TTC549 (cell line): ENCODE results near the gene SUMO4.

Experiments used
- FAIRE-seq: peaks from 2 replicates; lab custom pipeline; 2012; peaks lifted over from hg19 to GRCh38; lab: Jason Lieb, UNC

The SUMO4 gene

GRCh38 chr6:149400050-149400449 lies at the start of gene SUMO4:
TSS of gene SUMO4 (plus strand) at chr6:149400262. CDS start at chr6:149400392, 130 bp downstream.
- no peak for FAIRE-seq

DNA sequence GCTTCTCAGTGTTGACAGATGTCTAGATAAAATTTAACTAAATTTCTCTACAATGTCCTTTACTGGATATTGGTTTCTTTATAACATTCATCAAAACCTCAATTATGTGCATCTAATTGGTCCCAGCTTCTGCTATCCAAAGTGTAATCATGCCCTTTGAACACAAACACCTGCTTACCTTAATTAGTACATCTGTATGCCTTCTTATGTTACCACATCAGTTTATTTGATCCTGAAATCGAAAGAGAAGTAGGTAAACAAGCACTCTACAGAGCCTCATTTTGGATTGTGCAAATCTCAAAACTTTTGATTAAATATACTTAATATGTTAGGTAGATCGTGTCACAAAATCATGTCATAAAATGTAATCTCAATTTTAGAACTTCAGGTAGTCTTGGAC lies 46.1 kb upstream of the SUMO4 start:
- FAIRE-seq, result no peak

DNA sequence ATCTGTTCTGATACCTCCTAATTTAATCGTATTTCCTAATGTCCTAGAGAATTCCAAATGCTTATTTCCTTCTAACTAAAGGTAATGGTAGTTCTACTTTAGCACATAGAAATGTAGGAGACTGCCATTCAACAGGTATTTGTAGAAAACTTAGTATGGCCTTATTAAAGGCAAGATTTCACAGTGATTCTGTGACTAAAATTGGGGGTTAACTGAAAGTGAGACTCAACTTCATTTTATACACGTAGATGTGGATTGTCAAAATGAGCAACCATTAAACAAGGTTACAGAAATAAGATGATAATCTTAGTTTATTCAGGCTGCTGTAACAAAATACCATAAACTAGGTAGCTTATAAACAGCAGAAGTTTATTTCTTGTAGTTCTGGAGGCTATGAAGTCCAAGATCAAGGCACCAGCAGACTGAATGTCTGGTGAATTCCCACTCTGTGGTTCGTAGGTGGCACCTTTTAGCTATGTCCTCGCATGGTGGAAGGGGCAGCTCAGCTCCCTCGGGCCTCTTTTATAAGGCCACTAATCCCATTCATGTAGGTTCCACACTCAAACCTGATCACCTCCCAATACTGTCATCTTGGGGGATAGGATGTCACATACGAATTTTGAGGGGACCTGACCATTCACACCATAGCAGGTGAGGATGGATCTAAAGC lies 43.8 kb upstream of the SUMO4 start:
- FAIRE-seq, result no peak

DNA sequence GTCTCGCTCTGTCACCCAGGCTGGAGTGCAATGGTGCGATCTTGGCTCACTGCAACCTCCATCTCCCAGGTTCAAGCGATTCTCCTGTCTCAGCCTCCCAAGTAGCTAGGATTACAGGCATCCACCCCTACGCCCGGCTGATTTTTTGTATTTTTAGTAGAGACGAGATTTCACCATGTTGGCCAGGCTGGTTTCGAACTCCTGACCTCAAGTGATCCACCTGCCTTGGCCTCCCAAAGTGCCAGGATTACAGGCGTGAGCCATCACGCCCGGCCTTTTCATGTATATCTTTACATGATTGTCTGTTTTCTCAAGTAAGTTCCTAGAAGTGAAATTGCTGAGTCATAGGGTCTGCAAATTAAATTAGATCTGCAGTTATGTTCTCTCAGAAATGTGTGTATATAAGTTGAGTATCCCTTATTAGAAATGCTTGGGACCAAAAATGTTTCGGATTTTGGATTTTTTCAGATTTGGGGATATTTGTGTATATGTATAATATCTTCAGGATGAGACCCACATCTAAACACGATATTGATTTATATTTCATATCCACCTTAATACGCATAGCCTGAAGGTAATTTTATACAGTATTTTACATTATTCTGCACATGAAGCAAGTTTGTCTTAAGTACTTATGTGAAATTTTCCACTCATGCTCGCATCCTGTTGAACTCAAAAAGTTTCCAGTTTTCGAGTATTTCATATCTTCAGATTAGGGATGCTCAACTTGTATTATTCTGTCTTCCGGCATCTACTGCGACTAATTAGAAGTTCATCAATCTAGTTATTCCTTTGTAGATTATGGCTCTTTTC lies 42.1 kb upstream of the SUMO4 start:
- FAIRE-seq, result no peak

- no peak for FAIRE-seq
Observed at GRCh38 chr6:149359440-149359839, 40.6 kb upstream of the SUMO4 start.

DNA sequence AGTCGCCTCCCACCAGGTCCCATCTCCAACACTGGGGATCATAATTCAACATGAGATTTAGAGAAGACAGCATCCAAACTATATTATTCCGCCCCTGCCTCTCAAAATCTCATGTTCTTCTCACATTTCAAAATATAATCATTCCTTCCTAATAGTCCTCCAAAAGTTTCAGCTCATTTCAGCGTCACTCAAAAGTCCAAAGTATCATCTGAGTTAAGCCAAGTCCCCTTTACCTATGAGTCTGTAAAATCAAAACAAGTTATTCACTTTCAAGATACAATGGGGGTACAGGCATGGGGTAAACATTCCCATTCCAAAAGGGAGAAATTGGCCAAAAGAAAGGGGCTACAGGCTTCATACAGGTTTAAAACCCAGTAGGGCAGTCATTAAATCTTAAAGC lies 39.5 kb upstream of the SUMO4 start:
- no peak for FAIRE-seq

GRCh38 chr6:149362289-149362688 lies 37.8 kb upstream of the SUMO4 start:
- no peak for FAIRE-seq

DNA sequence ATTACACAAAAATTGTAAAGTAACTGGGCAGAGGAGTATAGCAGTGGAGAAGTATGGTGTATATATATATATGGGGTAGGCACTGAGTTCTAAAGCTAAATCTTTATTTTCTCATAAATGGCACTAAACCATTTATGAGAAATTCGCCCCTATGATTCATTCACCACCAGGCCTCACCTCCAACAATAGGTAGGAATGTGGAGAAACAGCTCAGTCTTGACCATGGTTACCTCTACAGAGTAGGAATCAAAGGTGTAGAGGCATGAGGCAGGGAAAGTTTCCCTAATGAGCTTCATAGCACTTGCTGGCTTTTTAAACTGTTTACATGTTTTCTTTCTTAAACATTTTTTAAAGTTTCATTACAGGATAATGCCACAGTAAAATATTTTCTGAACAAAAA lies 36.9 kb upstream of the SUMO4 start:
- no peak for FAIRE-seq

DNA sequence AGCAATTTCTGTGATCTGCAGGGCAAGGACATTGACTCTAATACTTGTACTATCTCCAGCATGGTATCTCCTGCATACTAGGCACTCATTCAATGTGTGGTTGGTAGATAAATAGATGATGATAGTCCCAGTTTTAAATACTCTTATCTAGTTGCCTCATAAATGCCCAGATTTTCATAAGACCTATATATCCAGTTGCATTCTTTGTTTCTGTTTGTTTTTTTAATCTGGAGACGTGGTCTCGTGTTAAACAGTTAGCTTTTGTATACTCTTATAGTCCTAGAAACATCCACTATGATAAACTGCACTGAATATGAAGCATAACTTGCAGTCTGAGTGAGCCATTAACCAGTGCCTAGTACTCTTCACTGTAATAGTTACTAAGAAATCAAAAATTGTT lies 35.5 kb upstream of the SUMO4 start:
- no peak for FAIRE-seq

- FAIRE-seq, result no peak
Observed at GRCh38 chr6:149365197-149365596, 34.9 kb upstream of the SUMO4 start.

GRCh38 chr6:149366267-149366921 lies 33.7 kb upstream of the SUMO4 start:
- no peak for FAIRE-seq

GRCh38 chr6:149368065-149368464 lies 32.0 kb upstream of the SUMO4 start:
- FAIRE-seq, result no peak

DNA sequence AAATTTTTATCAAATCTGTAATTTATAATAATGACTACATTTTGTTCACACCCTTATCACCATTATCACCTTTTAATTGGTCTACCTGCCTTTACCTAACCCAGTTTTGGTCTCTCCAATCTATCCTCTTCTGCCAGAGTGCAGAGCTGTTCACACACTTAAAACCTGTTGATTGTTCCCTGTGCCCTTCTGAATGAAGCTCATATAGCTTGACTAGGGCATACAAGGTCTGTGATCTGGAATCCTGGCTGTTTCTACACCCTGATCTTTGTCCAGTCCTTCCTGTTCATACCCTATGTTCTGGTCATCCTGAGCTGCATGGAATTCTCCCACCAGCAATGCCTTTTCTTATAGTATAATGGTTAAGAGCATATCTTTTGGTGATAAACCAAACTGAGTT lies 28.9 kb upstream of the SUMO4 start:
- no peak for FAIRE-seq

- FAIRE-seq, result no peak
Observed at GRCh38 chr6:149372062-149372461, 28.0 kb upstream of the SUMO4 start.

DNA sequence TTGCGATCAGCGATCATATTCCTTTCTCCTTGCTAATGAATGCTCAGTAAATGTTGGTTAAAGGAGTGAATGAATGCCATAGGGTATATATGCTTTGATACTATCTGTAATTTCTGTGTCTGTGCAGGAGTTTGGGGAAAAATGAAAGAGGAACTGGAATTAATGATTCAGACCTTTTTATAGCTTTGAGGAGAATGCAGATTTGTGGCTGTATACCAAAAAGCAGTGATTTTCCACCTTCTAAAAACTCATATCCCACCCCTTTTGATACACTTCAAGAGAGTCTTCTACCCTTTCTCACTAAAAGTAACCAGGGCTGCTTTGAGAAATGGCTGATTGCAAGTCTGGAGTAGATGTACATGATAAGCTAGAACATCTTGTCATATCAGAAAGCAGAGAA lies 26.6 kb upstream of the SUMO4 start:
- FAIRE-seq, result no peak

- FAIRE-seq, result no peak
Observed at GRCh38 chr6:149379977-149380376, 20.1 kb upstream of the SUMO4 start.

GRCh38 chr6:149380523-149380922 lies 19.5 kb upstream of the SUMO4 start:
- FAIRE-seq, result no peak

DNA sequence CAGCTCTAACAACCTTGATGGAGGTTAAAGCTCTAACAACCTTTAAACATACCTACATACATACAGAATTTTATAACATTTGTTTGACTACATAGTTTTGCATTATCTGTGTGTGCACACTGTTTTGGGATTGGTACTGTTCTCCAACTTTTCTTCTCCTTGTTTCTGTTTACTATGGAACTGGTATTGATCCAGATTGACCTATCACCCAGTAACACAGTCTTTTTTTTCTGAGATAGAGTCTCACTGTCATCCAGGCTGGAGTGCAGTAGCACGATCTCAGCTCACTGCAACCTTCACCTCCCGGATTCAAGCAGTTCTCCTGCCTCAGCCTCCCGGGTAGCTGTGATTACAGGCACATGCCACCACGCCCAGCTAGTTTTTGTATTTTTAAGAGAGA lies 16.7 kb upstream of the SUMO4 start:
- no peak for FAIRE-seq

DNA sequence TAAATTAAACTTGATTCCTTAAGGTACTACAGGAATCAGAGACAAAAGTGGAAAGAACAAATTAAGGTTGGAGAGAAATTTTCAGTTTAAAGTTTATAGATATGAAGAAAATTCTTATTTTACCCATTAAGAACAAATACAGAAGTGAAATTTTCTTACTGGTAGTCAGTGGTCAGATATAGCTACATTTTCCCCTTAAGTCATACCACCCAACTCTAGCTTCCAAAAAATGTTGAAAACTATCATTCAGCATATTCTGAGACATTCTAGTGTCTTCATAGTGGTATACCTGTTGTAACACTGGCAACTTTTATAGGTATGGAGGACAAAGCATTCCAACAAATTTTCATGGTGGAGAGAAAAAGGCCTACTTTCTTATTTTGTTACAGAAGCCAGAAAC lies 15.6 kb upstream of the SUMO4 start:
- no peak for FAIRE-seq

DNA sequence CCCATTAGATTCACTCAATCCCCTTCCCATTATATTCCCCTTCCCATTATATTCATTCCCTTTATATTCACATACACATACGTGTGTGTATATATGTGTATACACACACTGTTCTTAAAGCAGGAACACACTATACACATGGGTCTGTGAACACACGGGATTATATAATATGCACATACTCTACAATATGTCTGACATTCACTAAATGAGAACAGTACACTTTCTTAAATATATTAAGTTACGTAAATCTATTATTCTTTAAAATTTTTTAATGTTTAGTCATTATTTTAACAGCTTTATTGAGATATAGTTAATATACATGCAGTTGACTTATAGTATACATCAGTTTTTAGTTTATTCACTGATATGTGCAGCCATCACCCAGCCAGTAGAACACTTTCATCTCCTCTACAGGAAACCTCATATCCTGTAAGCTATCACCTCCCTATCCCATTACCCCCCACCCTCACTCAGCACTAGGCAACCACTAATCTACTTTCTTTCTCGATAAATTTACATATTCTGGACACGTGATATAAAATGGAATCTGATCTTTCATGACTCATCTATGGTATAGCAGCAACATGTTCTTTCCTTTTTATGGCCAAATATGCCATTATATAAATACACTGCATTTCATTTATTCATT lies 13.9 kb upstream of the SUMO4 start:
- no peak for FAIRE-seq

DNA sequence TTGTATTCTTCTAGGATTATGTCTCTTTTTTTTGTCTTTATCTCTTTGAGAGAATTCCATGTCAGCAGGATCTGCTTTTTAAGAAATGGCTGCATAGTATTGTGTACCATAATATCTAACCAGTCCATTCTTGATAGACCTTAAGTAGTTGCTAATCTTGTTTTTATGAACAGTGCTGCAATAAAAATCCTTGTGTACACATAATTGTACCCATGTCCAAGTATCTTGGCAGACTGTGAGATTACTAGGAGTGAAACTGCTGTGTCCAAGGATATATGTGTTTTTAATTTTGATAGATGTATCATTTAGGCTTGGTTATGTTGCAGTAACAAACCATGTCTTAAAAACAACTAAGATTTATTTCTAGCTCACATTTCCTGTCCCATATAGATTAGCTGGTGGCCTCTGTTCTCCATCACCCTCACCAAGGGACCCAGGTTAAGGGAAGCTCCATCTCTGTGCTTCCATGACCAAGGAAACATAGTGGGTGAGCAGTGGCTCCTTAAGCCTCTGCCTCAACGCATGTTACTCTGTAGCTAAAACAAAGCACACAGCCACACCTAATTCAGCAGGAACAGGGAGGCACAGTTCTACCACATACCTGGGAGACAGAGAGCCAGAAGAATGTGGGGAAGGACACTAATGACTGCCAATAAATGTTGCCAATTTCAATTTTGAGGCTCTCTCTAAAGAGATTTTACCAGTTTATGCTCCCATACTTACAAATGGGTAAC lies 12.1 kb upstream of the SUMO4 start:
- no peak for FAIRE-seq
